SK-N-SH (cell line): ENCODE data around the gene GIPC2. TPM values are rescaled to one million over a fixed set of nuclear protein-coding genes. Genes with fewer than 3 reads are reported as not detected.

Source experiments
- CTCF ChIA-PET: fragments of 300-600, 350-600 bp; formaldehyde crosslinking; extraction: SDS; loops from one replicate; lab custom pipeline; 2021; lab: Yijun Ruan, JAX
- POLR2A ChIA-PET: fragments of 350-600 bp; sonication (Branson Sonifier 250); formaldehyde crosslinking; extraction: SDS; loops from one replicate; lab custom pipeline; 2020; ENCODE audit warnings: antibody characterized with exemption, inconsistent platforms; lab: Yijun Ruan, JAX
- DNase-seq: peaks from one replicate; pipeline ENCODE4 v3.0.0; 2012
- H2AFZ ChIP-seq: fragments of 200-600 bp; sonication (generic); 2 replicates; pipeline ENCODE4 v1.8.1; 2016; ENCODE audit warnings: antibody characterized with exemption, mild to moderate bottlenecking, low read depth
- H3F3A ChIP-seq: fragments of 200-600 bp; sonication (generic); replicated peaks from 2 replicates; pipeline ENCODE3; 2016; ENCODE audit warnings: antibody characterized with exemption, mild to moderate bottlenecking; ENCODE audit not compliant: insufficient read depth
- H3K27ac ChIP-seq, 2 experiments: fragments of 200-500 bp in 1 of 2; fragments of 200-600 bp in 1 of 2; sonication (Bioruptor generic) in 1 of 2; sonication (generic), shearing (Covaris generic) in 1 of 2; 2 replicates each; pipeline versions ENCODE4 v1.5.1 to v1.6.1; 2014 to 2016; ENCODE audit warnings: low read depth in 2 of 2, inconsistent platforms in 1 of 2, low read length in 1 of 2, mild to moderate bottlenecking in 1 of 2, mixed read lengths in 1 of 2
- H3K27me3 ChIP-seq: fragments of 200-600 bp; sonication (generic), shearing (Covaris generic); 2 replicates; pipeline ENCODE4 v1.6.1; 2016; ENCODE audit warnings: mixed run types; ENCODE audit not compliant: insufficient read depth
- H3K36me3 ChIP-seq, 2 experiments: fragments of 200-500 bp in 1 of 2; fragments of 200-600 bp in 1 of 2; sonication (Bioruptor generic) in 1 of 2; sonication (generic) in 1 of 2; replicated peaks in 1 of 2; 2 replicates each; pipeline versions ENCODE3 to v1.5.1; 2014 to 2016; ENCODE audit warnings: low read length in 1 of 2, mild to moderate bottlenecking in 1 of 2; ENCODE audit not compliant: insufficient read depth in 2 of 2, control insufficient read depth in 1 of 2
- H3K4me1 ChIP-seq, 2 experiments: fragments of 200-500 bp in 1 of 2; fragments of 200-600 bp in 1 of 2; sonication (Bioruptor generic) in 1 of 2; sonication (generic), shearing (Covaris generic) in 1 of 2; 2 replicates each; pipeline versions ENCODE4 v1.5.1 to v1.6.1; 2014 to 2016; ENCODE audit warnings: low read depth in 1 of 2, low read length in 1 of 2, mixed run types in 1 of 2; ENCODE audit not compliant: insufficient read depth in 2 of 2, control insufficient read depth in 1 of 2
- H3K4me2 ChIP-seq: fragments of 200-600 bp; sonication (generic), shearing (Covaris generic); 2 replicates; pipeline ENCODE4 v1.6.1; 2017; ENCODE audit warnings: mixed run types
- H3K4me3 ChIP-seq, 2 experiments: fragments of 200-500 bp in 1 of 2; fragments of 200-600 bp in 1 of 2; sonication (Bioruptor generic) in 1 of 2; sonication (generic), shearing (Covaris generic) in 1 of 2; 2 replicates each; pipeline versions ENCODE4 v1.5.1 to v1.8.1; 2014 to 2016; ENCODE audit warnings: low read depth in 2 of 2, inconsistent platforms in 1 of 2, low read length in 1 of 2, mild to moderate bottlenecking in 1 of 2, mixed read lengths in 1 of 2, moderate library complexity in 1 of 2
- H3K79me2 ChIP-seq: fragments of 200-600 bp; sonication (generic); 2 replicates; pipeline ENCODE4 v1.8.1; 2017; ENCODE audit warnings: mild to moderate bottlenecking; ENCODE audit not compliant: insufficient read depth
- H3K9ac ChIP-seq: fragments of 200-600 bp; sonication (generic); 2 replicates; pipeline ENCODE4 v1.6.1; 2017; ENCODE audit warnings: mixed run types
- H3K9me2 ChIP-seq: fragments of 200-600 bp; sonication (generic); 2 replicates; pipeline ENCODE4 v1.6.1; 2017; ENCODE audit warnings: mixed run types
- H3K9me3 ChIP-seq: fragments of 200-600 bp; sonication (generic); 2 replicates; pipeline ENCODE4 v1.6.1; 2017; ENCODE audit warnings: mixed run types, mild to moderate bottlenecking, moderate library complexity
- H4K20me1 ChIP-seq: fragments of 200-600 bp; sonication (generic); 2 replicates; pipeline ENCODE4 v1.6.1; 2017; ENCODE audit warnings: mild to moderate bottlenecking, mixed run types; ENCODE audit not compliant: insufficient read depth
- CHD2 ChIP-seq: fragments of 150-350 bp; IDR thresholded peaks from 2 replicates; pipeline ENCODE4 v1.6.1; 2018; ENCODE audit warnings: low read length; ENCODE audit not compliant: partially characterized antibody
- ELF1 ChIP-seq: IDR thresholded peaks from 2 replicates; pipeline ENCODE4 v1.4.0; 2012
- EZH2phosphoT487 ChIP-seq: fragments of 200-600 bp; sonication (generic); IDR thresholded peaks from 2 replicates; pipeline ENCODE4 v1.6.1; 2017; ENCODE audit warnings: low read depth, mixed run types, mild to moderate bottlenecking, antibody characterized with exemption, moderate library complexity, borderline replicate concordance
- FOSL2 ChIP-seq: IDR thresholded peaks from 2 replicates; pipeline ENCODE4 v1.4.0; 2012; ENCODE audit warnings: low read depth, mild to moderate bottlenecking, moderate library complexity, borderline replicate concordance
- FOXM1 ChIP-seq: IDR thresholded peaks from 2 replicates; pipeline ENCODE4 v1.4.0; 2012; ENCODE audit warnings: low read depth, mild to moderate bottlenecking
- RFX5 ChIP-seq: IDR thresholded peaks from 2 replicates; pipeline ENCODE4 v1.6.1; 2012; ENCODE audit warnings: mild to moderate bottlenecking, improper control_type of control experiment, low read length
- RXRA ChIP-seq: IDR thresholded peaks from 2 replicates; pipeline ENCODE4 v1.4.0; 2012; ENCODE audit warnings: low read depth, mild to moderate bottlenecking, borderline replicate concordance
- TAF1 ChIP-seq: IDR thresholded peaks from 2 replicates; pipeline ENCODE4 v1.6.1; 2012; ENCODE audit warnings: low read depth, mild to moderate bottlenecking, low read length, moderate library complexity, borderline replicate concordance
- TCF12 ChIP-seq: IDR thresholded peaks from 2 replicates; pipeline ENCODE4 v1.4.0; 2012
- TEAD4 ChIP-seq: IDR thresholded peaks from 2 replicates; pipeline ENCODE4 v1.4.0; 2012; ENCODE audit warnings: mild to moderate bottlenecking, borderline replicate concordance; ENCODE audit not compliant: insufficient read depth
- YY1 ChIP-seq: IDR thresholded peaks from 2 replicates; pipeline ENCODE4 v1.4.0; 2012; ENCODE audit warnings: low read depth, mild to moderate bottlenecking
- WGBS: methylation state at CpG from one replicate; pipeline ENCODE4 v1.1.6; 2017; ENCODE audit warnings: low lambda C conversion rate; 5-methylcytosine and 5-hydroxymethylcytosine counted together
- polyA plus RNA-seq, 3 experiments: library from polyadenylated mRNA; depleted of rRNA; stranded (reverse); fragments of >200 nt; gene quantifications; 2 replicates each; pipeline ENCODE4 v1.2.3, GENCODE V29; 2012
- TF ChIP-seq, protein P1 (sequence below): IDR thresholded peaks from 2 replicates; pipeline ENCODE4 v1.6.1; 2012; ENCODE audit warnings: mild to moderate bottlenecking, low read depth, low read length, moderate library complexity
- TF ChIP-seq, protein P2 (sequence below): IDR thresholded peaks from 2 replicates; pipeline ENCODE4 v1.4.0; 2012; ENCODE audit warnings: low read depth, borderline replicate concordance
- TF ChIP-seq, protein P3 (sequence below): IDR thresholded peaks from 2 replicates; pipeline ENCODE4 v1.4.0; 2012; ENCODE audit warnings: low read depth, borderline replicate concordance
- TF ChIP-seq, protein P4 (sequence below): IDR thresholded peaks from 2 replicates; pipeline ENCODE4 v1.4.0; 2012; ENCODE audit warnings: low read depth
- TF ChIP-seq, protein P5 (sequence below): fragments of 200-600 bp; sonication (generic); IDR thresholded peaks from 2 replicates; pipeline ENCODE4 v1.6.1; 2017; ENCODE audit warnings: antibody characterized with exemption, mild to moderate bottlenecking, moderate library complexity

The GIPC2 gene
- polyA plus RNA-seq, 1 of the 3 experiments (the other 2 are of a cell fraction): 0.02 TPM

DNA sequence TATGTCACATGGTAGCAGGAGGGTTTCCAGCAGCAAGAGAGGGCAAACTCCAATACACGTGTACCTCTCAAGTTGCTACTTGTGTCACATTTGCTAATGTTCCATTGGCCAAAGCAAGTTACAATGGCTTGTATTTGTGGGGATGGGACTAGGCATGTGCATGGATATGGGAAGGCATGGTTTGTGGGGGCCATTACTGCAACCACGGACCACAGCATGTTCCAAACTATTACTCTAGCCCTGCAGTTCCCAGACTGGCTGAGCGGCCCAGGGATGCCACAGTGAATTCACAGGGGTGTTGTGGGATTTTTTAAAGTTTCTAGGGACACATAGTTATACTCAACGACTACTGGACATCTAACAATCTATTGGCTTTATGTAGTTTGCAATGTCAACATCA lies 133.1 kb downstream of the GIPC2 start:
- CTCF ChIA-PET: no interaction called here

More for the DNA sequence above, 133.1 kb downstream of the GIPC2 start:
- Histone ChIP-seq H3K9me2 (no peaks in the 10 kb centered on the region), H3K4me3 (no peak overlapping the region), H3K9ac (no peak overlapping the region), H3K27me3 (no peaks in the 10 kb centered on the region), H3F3A (peaks cover 5% of the 10 kb centered on the region), H4K20me1 (no peaks in the 10 kb centered on the region), H3K27ac (no peak overlapping the region), H3K4me1 (no peaks in the 10 kb centered on the region), H3K4me2 (no peak overlapping the region), H2AFZ (no peak overlapping the region), H3K36me3 (no peaks in the 10 kb centered on the region), H3K79me2 (no peaks in the 10 kb centered on the region), H3K9me3 (no peaks in the 10 kb centered on the region)
- WGBS: 81% methylated on average over 4 of the region's 4 CpGs
- no peak for DNase-seq
- TF ChIP-seq TCF12 (no peak), TAF1 (no peak), ELF1 (no peak), YY1 (no peak), TEAD4 (no peak), RFX5 (no peak), RXRA (no peak), CHD2 (no peak), FOSL2 (no peak), FOXM1 (no peak), EZH2phosphoT487 (no peak)
- TF ChIP-seq, protein P1, sequence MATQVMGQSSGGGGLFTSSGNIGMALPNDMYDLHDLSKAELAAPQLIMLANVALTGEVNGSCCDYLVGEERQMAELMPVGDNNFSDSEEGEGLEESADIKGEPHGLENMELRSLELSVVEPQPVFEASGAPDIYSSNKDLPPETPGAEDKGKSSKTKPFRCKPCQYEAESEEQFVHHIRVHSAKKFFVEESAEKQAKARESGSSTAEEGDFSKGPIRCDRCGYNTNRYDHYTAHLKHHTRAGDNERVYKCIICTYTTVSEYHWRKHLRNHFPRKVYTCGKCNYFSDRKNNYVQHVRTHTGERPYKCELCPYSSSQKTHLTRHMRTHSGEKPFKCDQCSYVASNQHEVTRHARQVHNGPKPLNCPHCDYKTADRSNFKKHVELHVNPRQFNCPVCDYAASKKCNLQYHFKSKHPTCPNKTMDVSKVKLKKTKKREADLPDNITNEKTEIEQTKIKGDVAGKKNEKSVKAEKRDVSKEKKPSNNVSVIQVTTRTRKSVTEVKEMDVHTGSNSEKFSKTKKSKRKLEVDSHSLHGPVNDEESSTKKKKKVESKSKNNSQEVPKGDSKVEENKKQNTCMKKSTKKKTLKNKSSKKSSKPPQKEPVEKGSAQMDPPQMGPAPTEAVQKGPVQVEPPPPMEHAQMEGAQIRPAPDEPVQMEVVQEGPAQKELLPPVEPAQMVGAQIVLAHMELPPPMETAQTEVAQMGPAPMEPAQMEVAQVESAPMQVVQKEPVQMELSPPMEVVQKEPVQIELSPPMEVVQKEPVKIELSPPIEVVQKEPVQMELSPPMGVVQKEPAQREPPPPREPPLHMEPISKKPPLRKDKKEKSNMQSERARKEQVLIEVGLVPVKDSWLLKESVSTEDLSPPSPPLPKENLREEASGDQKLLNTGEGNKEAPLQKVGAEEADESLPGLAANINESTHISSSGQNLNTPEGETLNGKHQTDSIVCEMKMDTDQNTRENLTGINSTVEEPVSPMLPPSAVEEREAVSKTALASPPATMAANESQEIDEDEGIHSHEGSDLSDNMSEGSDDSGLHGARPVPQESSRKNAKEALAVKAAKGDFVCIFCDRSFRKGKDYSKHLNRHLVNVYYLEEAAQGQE: no peak
- TF ChIP-seq, protein P2, sequence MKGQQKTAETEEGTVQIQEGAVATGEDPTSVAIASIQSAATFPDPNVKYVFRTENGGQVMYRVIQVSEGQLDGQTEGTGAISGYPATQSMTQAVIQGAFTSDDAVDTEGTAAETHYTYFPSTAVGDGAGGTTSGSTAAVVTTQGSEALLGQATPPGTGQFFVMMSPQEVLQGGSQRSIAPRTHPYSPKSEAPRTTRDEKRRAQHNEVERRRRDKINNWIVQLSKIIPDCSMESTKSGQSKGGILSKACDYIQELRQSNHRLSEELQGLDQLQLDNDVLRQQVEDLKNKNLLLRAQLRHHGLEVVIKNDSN: no peak
- TF ChIP-seq, protein P3, sequence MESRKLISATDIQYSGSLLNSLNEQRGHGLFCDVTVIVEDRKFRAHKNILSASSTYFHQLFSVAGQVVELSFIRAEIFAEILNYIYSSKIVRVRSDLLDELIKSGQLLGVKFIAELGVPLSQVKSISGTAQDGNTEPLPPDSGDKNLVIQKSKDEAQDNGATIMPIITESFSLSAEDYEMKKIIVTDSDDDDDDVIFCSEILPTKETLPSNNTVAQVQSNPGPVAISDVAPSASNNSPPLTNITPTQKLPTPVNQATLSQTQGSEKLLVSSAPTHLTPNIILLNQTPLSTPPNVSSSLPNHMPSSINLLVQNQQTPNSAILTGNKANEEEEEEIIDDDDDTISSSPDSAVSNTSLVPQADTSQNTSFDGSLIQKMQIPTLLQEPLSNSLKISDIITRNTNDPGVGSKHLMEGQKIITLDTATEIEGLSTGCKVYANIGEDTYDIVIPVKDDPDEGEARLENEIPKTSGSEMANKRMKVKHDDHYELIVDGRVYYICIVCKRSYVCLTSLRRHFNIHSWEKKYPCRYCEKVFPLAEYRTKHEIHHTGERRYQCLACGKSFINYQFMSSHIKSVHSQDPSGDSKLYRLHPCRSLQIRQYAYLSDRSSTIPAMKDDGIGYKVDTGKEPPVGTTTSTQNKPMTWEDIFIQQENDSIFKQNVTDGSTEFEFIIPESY: no peak
- TF ChIP-seq, protein P4, sequence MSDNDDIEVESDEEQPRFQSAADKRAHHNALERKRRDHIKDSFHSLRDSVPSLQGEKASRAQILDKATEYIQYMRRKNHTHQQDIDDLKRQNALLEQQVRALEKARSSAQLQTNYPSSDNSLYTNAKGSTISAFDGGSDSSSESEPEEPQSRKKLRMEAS: no peak
- TF ChIP-seq, protein P5, sequence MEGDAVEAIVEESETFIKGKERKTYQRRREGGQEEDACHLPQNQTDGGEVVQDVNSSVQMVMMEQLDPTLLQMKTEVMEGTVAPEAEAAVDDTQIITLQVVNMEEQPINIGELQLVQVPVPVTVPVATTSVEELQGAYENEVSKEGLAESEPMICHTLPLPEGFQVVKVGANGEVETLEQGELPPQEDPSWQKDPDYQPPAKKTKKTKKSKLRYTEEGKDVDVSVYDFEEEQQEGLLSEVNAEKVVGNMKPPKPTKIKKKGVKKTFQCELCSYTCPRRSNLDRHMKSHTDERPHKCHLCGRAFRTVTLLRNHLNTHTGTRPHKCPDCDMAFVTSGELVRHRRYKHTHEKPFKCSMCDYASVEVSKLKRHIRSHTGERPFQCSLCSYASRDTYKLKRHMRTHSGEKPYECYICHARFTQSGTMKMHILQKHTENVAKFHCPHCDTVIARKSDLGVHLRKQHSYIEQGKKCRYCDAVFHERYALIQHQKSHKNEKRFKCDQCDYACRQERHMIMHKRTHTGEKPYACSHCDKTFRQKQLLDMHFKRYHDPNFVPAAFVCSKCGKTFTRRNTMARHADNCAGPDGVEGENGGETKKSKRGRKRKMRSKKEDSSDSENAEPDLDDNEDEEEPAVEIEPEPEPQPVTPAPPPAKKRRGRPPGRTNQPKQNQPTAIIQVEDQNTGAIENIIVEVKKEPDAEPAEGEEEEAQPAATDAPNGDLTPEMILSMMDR: no peak
- POLR2A ChIA-PET: no interaction called here
